Measurements from ENCODE around the gene INAFM2.

INAFM2 gene

GRCh38 chr15:40355976-40356585 is 32.6 kb downstream of the INAFM2 start:
- H3K9me3 ChIP-seq (ENCODE audit: control insufficient read depth, insufficient read depth, low read length) = no peaks in the 10 kb centered on the region
- no peak overlapping the region for H3K9ac ChIP-seq (ENCODE audit: low read depth, low read length)
- H3K4me1 ChIP-seq (ENCODE audit: insufficient read depth, low read length) = peaks cover 11% of the 10 kb centered on the region
- no peaks in the 10 kb centered on the region for H3K36me3 ChIP-seq (ENCODE audit: insufficient read depth, low read length)

- Histone ChIP-seq H3K36me3 (ENCODE audit: insufficient read depth, low read length) (no peaks in the 10 kb centered on the region), H3K4me1 (ENCODE audit: insufficient read depth, low read length) (peaks cover 11% of the 10 kb centered on the region), H3K9me3 (ENCODE audit: control insufficient read depth, insufficient read depth, low read length) (no peaks in the 10 kb centered on the region), H3K9ac (ENCODE audit: low read depth, low read length) (peak overlapping the region; percentile 40)
These were observed 33.8 kb downstream of the INAFM2 start for GRCh38 chr15:40357246-40357645.

- Histone ChIP-seq H3K36me3 (ENCODE audit: insufficient read depth, low read length) (no peaks in the 10 kb centered on the region), H3K9ac (ENCODE audit: low read depth, low read length) (peak within 1 kb of the TSS; percentile 40), H3K9me3 (ENCODE audit: control insufficient read depth, insufficient read depth, low read length) (no peaks in the 10 kb centered on the region), H3K4me1 (ENCODE audit: insufficient read depth, low read length) (peaks cover 11% of the 10 kb centered on the region)
These were observed 34.4 kb downstream of the INAFM2 start, which contains the start of gene DISP2 for GRCh38 chr15:40357723-40358470. Gene DISP2 (plus strand): TSS chr15:40358219. CDS start chr15:40358322, 103 bp downstream.

- H3K9ac ChIP-seq (ENCODE audit: low read depth, low read length) = peak overlapping the region; percentile 35; the same call in 1 of the 2 replicates
These were observed 35.2 kb downstream of the INAFM2 start for GRCh38 chr15:40358471-40359353.

GRCh38 chr15:40360015-40360414 is 36.5 kb downstream of the INAFM2 start:
- Histone ChIP-seq H3K9me3 (ENCODE audit: control insufficient read depth, insufficient read depth, low read length) (no peaks in the 10 kb centered on the region), H3K4me1 (ENCODE audit: insufficient read depth, low read length) (no peaks in the 10 kb centered on the region; the same call in 1 of the 2 replicates), H3K9ac (ENCODE audit: low read depth, low read length) (no peak overlapping the region), H3K36me3 (ENCODE audit: insufficient read depth, low read length) (no peaks in the 10 kb centered on the region)

More at GRCh38 chr15:40358471-40359353, 35.2 kb downstream of the INAFM2 start:
- H3K9me3 ChIP-seq (ENCODE audit: control insufficient read depth, insufficient read depth, low read length) = no peaks in the 10 kb centered on the region
- H3K4me1 ChIP-seq (ENCODE audit: insufficient read depth, low read length) = peaks cover 9% of the 10 kb centered on the region
- H3K36me3 ChIP-seq (ENCODE audit: insufficient read depth, low read length) = no peaks in the 10 kb centered on the region

- no peaks in the 10 kb centered on the region; the same call in 1 of the 2 replicates for H3K4me1 ChIP-seq (ENCODE audit: insufficient read depth, low read length)
- H3K9me3 ChIP-seq (ENCODE audit: control insufficient read depth, insufficient read depth, low read length) = no peaks in the 10 kb centered on the region
- H3K36me3 ChIP-seq (ENCODE audit: insufficient read depth, low read length) = no peaks in the 10 kb centered on the region
- no peak overlapping the region for H3K9ac ChIP-seq (ENCODE audit: low read depth, low read length)
These were observed 38.1 kb downstream of the INAFM2 start for GRCh38 chr15:40361640-40362039.

- H3K36me3 ChIP-seq (ENCODE audit: insufficient read depth, low read length) = no peaks in the 10 kb centered on the region
- H3K9ac ChIP-seq (ENCODE audit: low read depth, low read length) = no peak overlapping the region
- no peaks in the 10 kb centered on the region; the same call in 1 of the 2 replicates for H3K4me1 ChIP-seq (ENCODE audit: insufficient read depth, low read length)
- no peaks in the 10 kb centered on the region for H3K9me3 ChIP-seq (ENCODE audit: control insufficient read depth, insufficient read depth, low read length)
These were observed 40.1 kb downstream of the INAFM2 start for GRCh38 chr15:40363611-40364010.

GRCh38 chr15:40364251-40364650 is 40.8 kb downstream of the INAFM2 start:
- Histone ChIP-seq H3K9me3 (ENCODE audit: control insufficient read depth, insufficient read depth, low read length) (no peaks in the 10 kb centered on the region; the same call in 1 of the 2 replicates), H3K9ac (ENCODE audit: low read depth, low read length) (no peak overlapping the region), H3K36me3 (ENCODE audit: insufficient read depth, low read length) (no peaks in the 10 kb centered on the region), H3K4me1 (ENCODE audit: insufficient read depth, low read length) (no peaks in the 10 kb centered on the region; the same call in 1 of the 2 replicates)

- Histone ChIP-seq H3K4me1 (ENCODE audit: insufficient read depth, low read length) (no peaks in the 10 kb centered on the region), H3K9ac (ENCODE audit: low read depth, low read length) (no peak overlapping the region), H3K9me3 (ENCODE audit: control insufficient read depth, insufficient read depth, low read length) (no peaks in the 10 kb centered on the region; the same call in 1 of the 2 replicates), H3K36me3 (ENCODE audit: insufficient read depth, low read length) (no peaks in the 10 kb centered on the region)
These were observed 41.5 kb downstream of the INAFM2 start for GRCh38 chr15:40365016-40365415.

GRCh38 chr15:40365624-40366456 is 42.3 kb downstream of the INAFM2 start:
- Histone ChIP-seq H3K9ac (ENCODE audit: low read depth, low read length) (no peak overlapping the region), H3K4me1 (ENCODE audit: insufficient read depth, low read length) (no peaks in the 10 kb centered on the region), H3K9me3 (ENCODE audit: control insufficient read depth, insufficient read depth, low read length) (no peaks in the 10 kb centered on the region; the same call in 1 of the 2 replicates), H3K36me3 (ENCODE audit: insufficient read depth, low read length) (no peaks in the 10 kb centered on the region)

- Histone ChIP-seq H3K9ac (ENCODE audit: low read depth, low read length) (no peak overlapping the region), H3K9me3 (ENCODE audit: control insufficient read depth, insufficient read depth, low read length) (no peaks in the 10 kb centered on the region; the same call in 1 of the 2 replicates), H3K4me1 (ENCODE audit: insufficient read depth, low read length) (no peaks in the 10 kb centered on the region; the same call in 1 of the 2 replicates), H3K36me3 (ENCODE audit: insufficient read depth, low read length) (no peaks in the 10 kb centered on the region)
These were observed 43.2 kb downstream of the INAFM2 start for GRCh38 chr15:40366457-40367370.

GRCh38 chr15:40367371-40367685 is 43.8 kb downstream of the INAFM2 start:
- Histone ChIP-seq H3K36me3 (ENCODE audit: insufficient read depth, low read length) (no peaks in the 10 kb centered on the region), H3K9ac (ENCODE audit: low read depth, low read length) (peak overlapping the region; percentile 17; the same call in 1 of the 2 replicates), H3K9me3 (ENCODE audit: control insufficient read depth, insufficient read depth, low read length) (no peaks in the 10 kb centered on the region; the same call in 1 of the 2 replicates), H3K4me1 (ENCODE audit: insufficient read depth, low read length) (peaks cover 4% of the 10 kb centered on the region; the same call in 1 of the 2 replicates)

Data from ES-I3 (cell line).